ENCODE measurements around the gene LIN28B.
"Not testable (repeated sequence)": the region's sequence is repeated elsewhere in the genome, so short reads cannot be mapped to it uniquely, and the experiment has no call there.

The LIN28B gene

GRCh38 chr6:104955491-104955890 is 1.4 kb upstream of the LIN28B start:
- H3K4me3 ChIP-seq (ENCODE audit: low read length): peak overlapping the region; percentile 4; the same call in 1 of the 2 replicates
- DNase-seq (ENCODE audit: low read depth, low spot score): peak; percentile 37

GRCh38 chr6:104955927-104956730 is 778 bp upstream of the LIN28B start:
- peak overlapping the region; percentile 4; the same call in 1 of the 2 replicates for H3K4me3 ChIP-seq (ENCODE audit: low read length)
- DNase-seq (ENCODE audit: low read depth, low spot score): no peak

- H3K4me3 ChIP-seq (ENCODE audit: low read length): no peak overlapping the region
- DNase-seq (ENCODE audit: low read depth, low spot score): no peak
Observed at GRCh38 chr6:104957301-104958177, 632 bp downstream of the LIN28B start.

- no peak overlapping the region for H3K4me3 ChIP-seq (ENCODE audit: low read length)
- no peak for DNase-seq (ENCODE audit: low read depth, low spot score)
Observed at GRCh38 chr6:104958178-104959025, 1.5 kb downstream of the LIN28B start.

GRCh38 chr6:104959026-104959858 is 2.3 kb downstream of the LIN28B start:
- DNase-seq (ENCODE audit: low read depth, low spot score): no peak
- H3K4me3 ChIP-seq (ENCODE audit: low read length): no peak overlapping the region

- no peak overlapping the region for H3K4me3 ChIP-seq (ENCODE audit: low read length)
- no peak for DNase-seq (ENCODE audit: low read depth, low spot score)
Observed at GRCh38 chr6:104969108-104969507, 12.2 kb downstream of the LIN28B start.

- DNase-seq (ENCODE audit: low read depth, low spot score): no peak
- no peak overlapping the region for H3K4me3 ChIP-seq (ENCODE audit: low read length)
Observed at GRCh38 chr6:104969785-104970581, 13.1 kb downstream of the LIN28B start.

GRCh38 chr6:104973404-104973803 is 16.5 kb downstream of the LIN28B start:
- no peak overlapping the region for H3K4me3 ChIP-seq (ENCODE audit: low read length)
- DNase-seq (ENCODE audit: low read depth, low spot score): no peak

GRCh38 chr6:104983296-104983695 is 26.4 kb downstream of the LIN28B start:
- DNase-seq (ENCODE audit: low read depth, low spot score): no peak

GRCh38 chr6:104983776-104984175 is 26.9 kb downstream of the LIN28B start:
- DNase-seq (ENCODE audit: low read depth, low spot score): no peak
- H3K4me3 ChIP-seq (ENCODE audit: low read length): no peak overlapping the region

More at GRCh38 chr6:104983296-104983695, 26.4 kb downstream of the LIN28B start:
- no peak overlapping the region for H3K4me3 ChIP-seq (ENCODE audit: low read length)

- no peak overlapping the region for H3K4me3 ChIP-seq (ENCODE audit: low read length)
- DNase-seq (ENCODE audit: low read depth, low spot score): no peak
Observed at GRCh38 chr6:104984831-104985230, 27.9 kb downstream of the LIN28B start.

- not testable (repeated sequence) for H3K4me3 ChIP-seq (ENCODE audit: low read length); DNase-seq (ENCODE audit: low read depth, low spot score)
Observed at GRCh38 chr6:104985875-104986274, 29.0 kb downstream of the LIN28B start.

GRCh38 chr6:104986625-104987024 is 29.7 kb downstream of the LIN28B start:
- H3K4me3 ChIP-seq (ENCODE audit: low read length): no peak overlapping the region
- DNase-seq (ENCODE audit: low read depth, low spot score): no peak

- DNase-seq (ENCODE audit: low read depth, low spot score): no peak
- no peak overlapping the region for H3K4me3 ChIP-seq (ENCODE audit: low read length)
Observed at GRCh38 chr6:104987218-104987617, 30.3 kb downstream of the LIN28B start.

GRCh38 chr6:104990085-104990484 is 33.2 kb downstream of the LIN28B start:
- H3K4me3 ChIP-seq (ENCODE audit: low read length): no peak overlapping the region
- DNase-seq (ENCODE audit: low read depth, low spot score): no peak

- DNase-seq (ENCODE audit: low read depth, low spot score); H3K4me3 ChIP-seq (ENCODE audit: low read length): not testable (repeated sequence)
Observed at GRCh38 chr6:104991062-104991461, 34.2 kb downstream of the LIN28B start.

GRCh38 chr6:104993576-104993975 is 36.7 kb downstream of the LIN28B start:
- not testable (repeated sequence) for DNase-seq (ENCODE audit: low read depth, low spot score); H3K4me3 ChIP-seq (ENCODE audit: low read length)

All from Jurkat, Clone E6-1 (cell line).